Stimulated activated CD8-positive, alpha-beta memory T cell treated with anti-CD3 and anti-CD28 coated beads, Interleukin-4, amount 100 ng/mL, for 24 hours (primary cell): ENCODE measurements around the gene BMPER.

Experiments
- DNase-seq: peaks from one replicate; pipeline ENCODE4 v3.0.0-alpha.2; 2020; ENCODE audit warnings: low read depth

The BMPER gene

GRCh38 chr7:33970536-33970935 is 65.2 kb downstream of the BMPER start:
- DNase-seq = no peak

- DNase-seq = no peak
Observed at GRCh38 chr7:33971106-33971505, 65.8 kb downstream of the BMPER start.

GRCh38 chr7:33973231-33974015 is 68.1 kb downstream of the BMPER start:
- no peak for DNase-seq

DNA sequence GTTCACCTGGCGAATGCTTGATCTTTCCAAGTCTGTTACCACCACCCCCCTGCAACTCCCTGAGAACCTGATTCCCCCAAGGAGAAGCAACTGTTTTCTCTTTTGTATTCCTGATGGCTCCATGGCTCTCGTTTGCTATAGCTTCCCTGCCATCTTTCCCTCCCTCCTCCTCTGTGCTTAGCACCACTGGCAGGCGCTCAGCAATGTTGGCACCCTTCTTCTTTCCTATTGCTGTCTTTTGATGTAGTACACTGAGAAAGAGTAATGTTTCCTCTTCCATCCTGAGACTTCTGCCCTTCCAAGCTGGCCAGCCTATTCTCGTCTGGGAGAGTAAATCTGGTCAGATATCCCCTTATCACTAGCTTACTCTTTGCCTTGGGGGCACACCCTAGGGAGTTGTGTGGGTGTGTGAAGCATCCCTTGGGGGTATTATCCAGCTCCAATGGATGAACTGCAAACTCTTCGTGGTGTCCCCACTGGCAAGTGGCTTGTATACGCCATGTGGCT is 74.0 kb downstream of the BMPER start:
- DNase-seq = no peak

GRCh38 chr7:33979807-33980355 is 74.5 kb downstream of the BMPER start:
- no peak for DNase-seq

GRCh38 chr7:33981226-33981625 is 75.9 kb downstream of the BMPER start:
- no peak for DNase-seq

DNA sequence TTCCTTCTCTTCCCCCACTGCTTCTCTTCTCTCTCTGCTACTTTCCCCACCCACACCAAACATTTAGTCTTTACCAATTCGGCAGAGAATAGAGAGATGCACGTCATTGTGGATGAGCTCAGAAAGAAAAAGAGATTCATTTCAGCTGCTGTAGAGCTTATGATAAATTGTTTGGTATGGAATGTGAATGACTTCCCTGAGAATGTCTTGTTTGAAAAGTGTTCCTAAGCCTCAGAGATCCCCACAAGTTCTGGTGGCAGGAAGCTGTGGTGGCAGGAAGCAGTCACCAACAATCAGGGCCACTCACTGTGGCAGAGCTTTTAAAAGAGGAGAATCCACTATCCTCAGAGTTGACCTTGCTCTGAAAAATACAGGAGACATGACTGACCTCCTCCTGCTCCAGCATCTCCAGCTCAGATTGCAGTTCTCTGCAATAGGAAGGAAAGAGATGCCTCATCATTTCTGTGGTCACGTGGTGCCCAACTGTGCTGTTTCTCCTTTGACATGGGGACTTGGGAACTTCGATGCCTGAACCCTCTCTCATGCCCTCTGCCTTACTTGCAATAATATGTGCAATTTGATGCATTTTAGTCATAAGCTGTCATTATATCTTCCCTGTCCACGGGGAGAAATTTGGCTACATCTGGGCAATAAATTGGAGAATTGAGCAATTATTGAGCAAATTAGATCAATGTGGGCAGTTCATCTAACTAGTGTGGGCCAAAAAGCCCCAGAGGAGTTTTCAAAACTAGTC is 76.5 kb downstream of the BMPER start:
- DNase-seq = no peak

- no peak for DNase-seq
Observed at GRCh38 chr7:33982425-33982786, 77.1 kb downstream of the BMPER start.

DNA sequence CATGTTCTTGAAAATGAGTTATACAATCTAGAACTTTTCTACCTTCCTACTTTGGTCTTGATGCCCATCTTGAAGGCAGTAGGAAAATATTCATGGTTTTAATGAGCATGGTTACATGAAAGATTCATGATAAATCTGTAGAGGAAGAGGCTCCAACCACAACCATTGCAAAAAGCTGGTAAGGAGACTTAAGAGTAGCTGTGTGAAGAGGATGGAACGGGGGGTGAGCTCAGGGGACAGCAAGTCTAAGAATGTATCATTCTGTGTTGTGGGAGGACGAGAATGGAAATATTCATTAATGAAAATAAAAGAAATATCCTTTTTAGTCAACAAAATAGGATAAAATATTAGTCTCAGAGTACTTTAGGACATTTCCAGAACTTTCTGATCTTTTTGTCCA is 81.1 kb downstream of the BMPER start:
- no peak for DNase-seq

DNA sequence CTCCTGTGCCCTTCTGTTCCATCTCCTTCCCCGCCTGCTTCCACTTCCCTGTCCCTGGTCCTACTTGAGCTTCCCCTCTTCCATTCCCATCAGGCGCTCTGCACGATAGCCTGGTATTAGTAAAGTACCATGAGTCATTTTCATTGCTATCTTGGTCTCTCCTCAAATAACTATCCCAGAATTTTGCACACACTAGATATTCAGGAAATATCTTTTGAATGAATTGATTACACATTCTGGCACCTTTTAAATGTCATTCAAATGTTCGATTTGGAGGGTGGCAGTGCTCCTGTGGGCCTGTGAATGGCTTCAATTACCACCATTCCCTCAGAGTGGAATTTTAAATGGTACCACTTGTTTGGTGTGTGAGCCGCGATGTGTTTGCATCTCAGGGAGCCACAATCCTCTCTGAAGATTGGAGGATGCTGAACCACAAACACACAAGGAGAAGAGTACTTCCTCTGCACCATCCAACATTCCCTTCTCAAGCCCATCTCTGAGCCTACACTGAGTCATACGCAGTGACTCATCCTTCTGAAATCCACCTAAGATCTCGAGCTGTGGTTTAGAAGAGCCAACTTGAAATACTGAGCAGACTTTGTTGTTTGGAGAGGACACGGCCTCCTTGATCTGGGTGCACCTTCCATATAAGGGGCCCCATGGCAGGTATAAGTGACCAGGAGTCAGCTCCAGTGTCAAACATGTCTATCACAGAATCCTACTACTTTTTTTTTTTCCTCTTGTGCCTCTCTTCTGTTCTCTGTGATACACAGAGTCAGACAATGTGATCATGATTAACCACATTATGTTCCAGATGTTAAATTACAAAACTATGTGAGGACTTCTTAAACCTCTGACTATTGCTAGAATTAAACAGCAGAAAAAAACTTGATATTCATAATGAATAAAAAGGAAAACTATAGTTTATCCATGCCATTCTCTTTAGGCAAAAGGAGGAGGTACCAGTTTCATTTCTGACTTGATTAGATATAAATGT is 81.9 kb downstream of the BMPER start:
- DNase-seq = no peak

- no peak for DNase-seq
Observed at GRCh38 chr7:33996899-33997298, 91.6 kb downstream of the BMPER start.

DNA sequence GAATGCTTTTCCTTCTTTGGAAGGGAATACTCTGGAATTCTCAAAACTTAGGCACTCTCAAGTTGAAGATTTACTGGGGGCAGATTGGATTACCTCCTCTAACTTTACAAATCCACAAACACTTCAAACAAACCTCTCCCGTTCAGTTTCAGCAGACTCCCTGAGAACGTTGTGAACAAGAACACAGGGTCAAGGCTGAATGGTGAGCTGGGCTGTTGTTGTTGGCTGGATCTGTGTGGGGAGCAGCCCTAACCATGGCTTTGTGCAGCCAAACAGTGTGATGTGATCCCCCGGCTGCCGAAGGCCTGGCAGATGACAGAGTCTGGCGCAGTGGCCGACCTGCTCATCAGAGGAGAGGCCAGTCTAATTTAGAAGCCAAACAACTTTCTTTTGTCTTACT is 93.1 kb downstream of the BMPER start:
- no peak for DNase-seq

GRCh38 chr7:34011017-34011695 is 105.8 kb downstream of the BMPER start:
- DNase-seq = no peak

- DNase-seq = no peak
Observed at GRCh38 chr7:34011696-34012095, 106.4 kb downstream of the BMPER start.

DNA sequence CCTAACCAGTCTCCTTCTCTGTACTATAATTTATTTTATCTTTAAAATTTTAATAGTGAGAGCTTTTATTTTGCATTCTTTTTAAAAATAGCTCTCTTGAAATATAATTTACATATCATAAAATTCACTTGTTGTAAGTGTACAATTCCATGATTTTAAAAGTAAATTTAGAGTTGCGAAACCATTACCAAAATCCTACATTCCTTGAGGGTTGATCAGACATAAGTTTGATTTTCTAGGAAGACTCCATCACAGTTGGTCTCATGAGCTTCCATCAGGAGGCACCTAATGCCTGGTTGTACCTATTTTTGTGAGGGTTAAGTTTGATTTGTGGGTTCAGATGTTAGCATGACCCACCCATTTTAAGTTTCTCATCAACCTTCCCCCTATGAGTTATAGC is 108.1 kb downstream of the BMPER start:
- DNase-seq = no peak

DNA sequence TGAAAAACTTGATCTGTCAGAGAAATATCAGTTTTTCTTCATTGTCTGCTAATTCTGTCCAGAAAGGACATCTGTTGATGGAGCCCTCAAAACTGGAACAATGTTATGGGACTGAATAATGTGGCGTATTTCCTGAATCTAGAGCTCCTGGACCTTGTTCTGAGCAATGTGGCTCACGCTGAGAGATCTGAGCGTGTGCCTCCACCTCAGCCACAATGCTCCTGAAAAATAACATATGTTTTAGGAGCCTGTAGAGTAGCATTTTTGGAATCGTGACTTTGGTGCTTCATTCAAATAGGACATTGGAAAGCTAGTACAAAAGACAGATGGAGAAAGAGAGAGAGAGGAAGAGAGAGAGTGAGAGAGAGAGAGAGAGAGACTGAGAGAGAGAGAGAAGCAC is 110.3 kb downstream of the BMPER start:
- no peak for DNase-seq

- DNase-seq = no peak
Observed at GRCh38 chr7:34016876-34017275, 111.5 kb downstream of the BMPER start.

DNA sequence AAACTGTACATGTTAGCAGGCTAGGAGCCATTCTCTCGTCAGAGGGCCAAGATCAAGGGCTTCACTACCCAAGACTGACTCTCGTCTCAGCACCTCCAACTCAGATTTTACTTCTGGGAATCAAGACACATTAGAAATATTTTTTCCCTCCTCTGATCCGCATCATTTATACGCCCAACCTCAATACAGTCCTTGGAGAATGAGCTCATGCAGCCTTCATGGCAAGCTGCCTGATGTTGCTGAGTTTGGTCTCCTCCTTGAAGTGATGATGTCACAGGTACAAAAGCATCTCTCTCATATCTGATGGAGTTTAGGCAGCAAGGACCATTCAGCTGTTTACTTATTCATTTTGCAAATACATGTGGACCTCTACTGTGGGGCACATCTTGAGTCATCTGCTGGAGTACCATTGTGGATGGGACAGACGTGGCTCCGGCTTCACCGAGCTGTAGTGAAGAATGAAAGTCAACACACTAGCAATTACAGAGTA is 114.0 kb downstream of the BMPER start:
- no peak for DNase-seq

- no peak for DNase-seq
Observed at GRCh38 chr7:34022626-34023025, 117.3 kb downstream of the BMPER start.

DNA sequence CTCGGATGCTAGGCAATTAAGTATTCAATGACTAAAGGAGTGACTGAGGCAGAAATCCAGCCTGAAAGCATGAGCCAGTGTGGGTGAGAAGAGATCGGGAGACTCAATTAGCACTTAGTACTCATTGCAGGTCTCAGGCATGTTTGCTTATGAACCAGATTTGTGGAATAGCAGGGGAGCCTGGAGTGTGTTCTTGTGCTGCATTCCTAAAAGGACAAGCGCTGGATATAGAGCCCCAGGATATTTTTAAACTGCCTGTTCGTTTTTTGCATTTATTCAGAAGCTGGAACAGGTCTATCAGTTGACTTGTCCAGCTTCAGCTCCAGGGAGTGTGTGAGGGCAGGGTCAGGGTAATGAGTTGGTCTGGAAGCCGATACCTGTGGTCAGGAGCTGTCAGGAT is 120.3 kb downstream of the BMPER start:
- DNase-seq = no peak
